ENCODE measurements around the gene FOXP1. TPM values are rescaled to one million over a fixed set of nuclear protein-coding genes. Genes with fewer than 3 reads are reported as not detected.

The FOXP1 gene
- total and polyA plus RNA-seq, 2 of the 8 experiments (the other 6 are each of a cell fraction or from before 2014, with no cell fraction given) = 13.9 to 25.4 TPM

GRCh38 chr3:71454512-71455403 is 128.8 kb downstream of the FOXP1 start (continued):
- TF ChIP-seq CHD7 (IDR thresholded peaks at IDR 0.05; ENCODE audit: insufficient replicate concordance, low read length) = no peak
- TF ChIP-seq SP1 (IDR thresholded peaks at IDR 0.05; ENCODE audit: low read depth, low read length) = no peak
- no peak for TF ChIP-seq NRF1 (IDR thresholded peaks at IDR 0.05; ENCODE audit: low read depth, low read length)
- no peak for TF ChIP-seq KDM1A (IDR thresholded peaks at IDR 0.05; ENCODE audit: borderline replicate concordance, low read length)

Measured in H1 (cell line).